ENCODE results near the gene FES.
"Not testable (repeated sequence)": the region's sequence is repeated elsewhere in the genome, so short reads cannot be mapped to it uniquely, and the experiment has no call there.

The FES gene

GRCh38 chr15:90844696-90845095, 39.6 kb upstream of the FES start:
- Histone ChIP-seq H3K4me3 (ENCODE audit: low read depth in 1 of 2, low read length in 2 of 2) (no peak overlapping the region), H3K36me3 (ENCODE audit: control insufficient read depth in 1 of 2, insufficient read depth in 2 of 2, low read length in 2 of 2) (no peaks in the 10 kb centered on the region), H3K9me3 (ENCODE audit: control insufficient read depth in 1 of 2, low read length in 2 of 2) (no peaks in the 10 kb centered on the region), H3K4me1 (ENCODE audit: control insufficient read depth in 1 of 2, insufficient read depth in 2 of 2, low read length in 2 of 2) (peaks cover 9 to 13% of the 10 kb centered on the region in 2 donors), H3K27ac (ENCODE audit: low read depth, low read length) (no peak overlapping the region), H3K9ac (ENCODE audit: low read depth in 1 of 2, low read length in 2 of 2) (no peak overlapping the region), H3K27me3 (ENCODE audit: control insufficient read depth in 1 of 2, insufficient read depth in 2 of 2, low read length in 2 of 2) (no peaks in the 10 kb centered on the region)

- H3K36me3 ChIP-seq (ENCODE audit: control insufficient read depth in 1 of 2, insufficient read depth in 2 of 2, low read length in 2 of 2) = no peaks in the 10 kb centered on the region
- H3K4me3 ChIP-seq (ENCODE audit: low read depth in 1 of 2, low read length in 2 of 2) = no peak overlapping the region
- H3K9ac ChIP-seq (ENCODE audit: low read depth in 1 of 2, low read length in 2 of 2) = no peak overlapping the region
- H3K27me3 ChIP-seq (ENCODE audit: control insufficient read depth in 1 of 2, insufficient read depth in 2 of 2, low read length in 2 of 2) = no peaks in the 10 kb centered on the region
- peaks cover 6 to 7% of the 10 kb centered on the region in 2 donors for H3K4me1 ChIP-seq (ENCODE audit: control insufficient read depth in 1 of 2, insufficient read depth in 2 of 2, low read length in 2 of 2)
- no peak overlapping the region for H3K27ac ChIP-seq (ENCODE audit: low read depth, low read length)
- no peaks in the 10 kb centered on the region for H3K9me3 ChIP-seq (ENCODE audit: control insufficient read depth in 1 of 2, low read length in 2 of 2)
Measured at GRCh38 chr15:90845201-90845949, 38.9 kb upstream of the FES start.

DNA sequence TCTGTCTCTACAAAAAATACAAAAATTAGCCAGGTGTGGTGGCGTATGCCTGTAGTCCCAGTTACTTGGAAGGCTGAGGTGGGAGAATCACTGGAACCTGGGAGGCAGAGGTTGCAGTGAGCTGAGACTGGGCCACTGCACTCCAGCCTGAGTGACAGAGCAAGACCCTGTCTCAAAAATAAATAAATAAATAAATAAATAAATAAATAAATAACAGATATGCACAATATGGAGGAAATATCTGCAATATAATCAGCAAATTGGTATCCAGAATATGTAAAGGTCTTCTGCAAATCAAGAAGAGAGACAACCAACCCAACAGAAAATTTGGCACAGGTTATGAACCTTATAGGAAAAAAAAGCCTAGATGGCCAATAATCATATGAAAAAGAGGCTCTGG, 34.9 kb upstream of the FES start:
- H3K27me3 ChIP-seq (ENCODE audit: control insufficient read depth in 1 of 2, insufficient read depth in 2 of 2, low read length in 2 of 2); H3K27ac ChIP-seq (ENCODE audit: low read depth, low read length); H3K9ac ChIP-seq (ENCODE audit: low read depth in 1 of 2, low read length in 2 of 2); H3K4me1 ChIP-seq (ENCODE audit: control insufficient read depth in 1 of 2, insufficient read depth in 2 of 2, low read length in 2 of 2); H3K36me3 ChIP-seq (ENCODE audit: control insufficient read depth in 1 of 2, insufficient read depth in 2 of 2, low read length in 2 of 2); H3K9me3 ChIP-seq (ENCODE audit: control insufficient read depth in 1 of 2, low read length in 2 of 2); H3K4me3 ChIP-seq (ENCODE audit: low read depth in 1 of 2, low read length in 2 of 2): not testable (repeated sequence)

- Histone ChIP-seq H3K27ac (ENCODE audit: low read depth, low read length) (no peak overlapping the region), H3K4me1 (ENCODE audit: control insufficient read depth in 1 of 2, insufficient read depth in 2 of 2, low read length in 2 of 2) (peaks cover 5 to 8% of the 10 kb centered on the region in 2 donors), H3K4me3 (ENCODE audit: low read depth in 1 of 2, low read length in 2 of 2) (no peak overlapping the region), H3K36me3 (ENCODE audit: control insufficient read depth in 1 of 2, insufficient read depth in 2 of 2, low read length in 2 of 2) (peaks cover 0 to 5% of the 10 kb centered on the region in 2 donors), H3K9ac (ENCODE audit: low read depth in 1 of 2, low read length in 2 of 2) (no peak overlapping the region), H3K9me3 (ENCODE audit: control insufficient read depth in 1 of 2, low read length in 2 of 2) (no peaks in the 10 kb centered on the region), H3K27me3 (ENCODE audit: control insufficient read depth in 1 of 2, insufficient read depth in 2 of 2, low read length in 2 of 2) (peaks cover 0 to 4% of the 10 kb centered on the region in 2 donors)
Measured at GRCh38 chr15:90851114-90851513, 33.2 kb upstream of the FES start.

- Histone ChIP-seq H3K4me3 (ENCODE audit: low read depth in 1 of 2, low read length in 2 of 2) (no peak overlapping the region), H3K4me1 (ENCODE audit: control insufficient read depth in 1 of 2, insufficient read depth in 2 of 2, low read length in 2 of 2) (peaks cover 5 to 14% of the 10 kb centered on the region in 2 donors), H3K9me3 (ENCODE audit: control insufficient read depth in 1 of 2, low read length in 2 of 2) (no peaks in the 10 kb centered on the region), H3K27me3 (ENCODE audit: control insufficient read depth in 1 of 2, insufficient read depth in 2 of 2, low read length in 2 of 2) (peaks cover 0 to 4% of the 10 kb centered on the region in 2 donors), H3K9ac (ENCODE audit: low read depth in 1 of 2, low read length in 2 of 2) (no peak overlapping the region), H3K27ac (ENCODE audit: low read depth, low read length) (no peak overlapping the region), H3K36me3 (ENCODE audit: control insufficient read depth in 1 of 2, insufficient read depth in 2 of 2, low read length in 2 of 2) (peaks cover 0 to 5% of the 10 kb centered on the region in 2 donors)
Measured at GRCh38 chr15:90851940-90852339, 32.4 kb upstream of the FES start.

DNA sequence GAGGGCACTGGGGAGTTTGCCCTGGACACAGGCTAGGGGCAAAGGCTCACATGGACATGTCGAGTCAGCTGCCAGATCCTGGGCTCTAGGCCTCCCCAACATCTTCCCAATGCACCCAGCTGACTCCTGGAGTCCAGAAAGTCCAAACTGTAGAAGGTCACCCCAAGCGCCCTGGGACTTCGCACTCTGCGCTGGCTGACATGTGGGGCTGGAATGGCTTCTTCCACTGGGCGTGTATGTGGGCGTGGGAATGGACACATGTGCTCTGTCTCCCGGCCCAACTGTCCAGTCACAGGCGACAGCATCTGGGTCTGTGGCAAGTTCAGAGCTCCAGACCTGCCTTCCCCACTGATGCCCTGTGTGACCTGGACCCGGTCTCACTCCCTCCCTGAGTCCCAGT, 29.2 kb upstream of the FES start:
- Histone ChIP-seq H3K9ac (ENCODE audit: low read depth in 1 of 2, low read length in 2 of 2) (no peak overlapping the region), H3K36me3 (ENCODE audit: control insufficient read depth in 1 of 2, insufficient read depth in 2 of 2, low read length in 2 of 2) (peaks cover 0 to 5% of the 10 kb centered on the region in 2 donors), H3K27ac (ENCODE audit: low read depth, low read length) (no peak overlapping the region), H3K9me3 (ENCODE audit: control insufficient read depth in 1 of 2, low read length in 2 of 2) (no peaks in the 10 kb centered on the region), H3K27me3 (ENCODE audit: control insufficient read depth in 1 of 2, insufficient read depth in 2 of 2, low read length in 2 of 2) (peaks cover 0 to 4% of the 10 kb centered on the region in 2 donors), H3K4me3 (ENCODE audit: low read depth in 1 of 2, low read length in 2 of 2) (no peak overlapping the region), H3K4me1 (ENCODE audit: control insufficient read depth in 1 of 2, insufficient read depth in 2 of 2, low read length in 2 of 2) (peaks cover 17 to 19% of the 10 kb centered on the region in 2 donors)

- H3K9ac ChIP-seq (ENCODE audit: low read depth in 1 of 2, low read length in 2 of 2) = no peak overlapping the region
- H3K9me3 ChIP-seq (ENCODE audit: control insufficient read depth in 1 of 2, low read length in 2 of 2) = no peaks in the 10 kb centered on the region
- no peak overlapping the region for H3K27ac ChIP-seq (ENCODE audit: low read depth, low read length)
- H3K4me3 ChIP-seq (ENCODE audit: low read depth in 1 of 2, low read length in 2 of 2) = no peak overlapping the region
- H3K36me3 ChIP-seq (ENCODE audit: control insufficient read depth in 1 of 2, insufficient read depth in 2 of 2, low read length in 2 of 2) = no peaks in the 10 kb centered on the region
- H3K4me1 ChIP-seq (ENCODE audit: control insufficient read depth in 1 of 2, insufficient read depth in 2 of 2, low read length in 2 of 2) = peaks cover 16 to 19% of the 10 kb centered on the region in 2 donors
- peaks cover 0 to 4% of the 10 kb centered on the region in 2 donors for H3K27me3 ChIP-seq (ENCODE audit: control insufficient read depth in 1 of 2, insufficient read depth in 2 of 2, low read length in 2 of 2)
Measured at GRCh38 chr15:90857337-90857736, 27.0 kb upstream of the FES start.

- H3K9me3 ChIP-seq (ENCODE audit: control insufficient read depth in 1 of 2, low read length in 2 of 2) = no peaks in the 10 kb centered on the region
- H3K4me1 ChIP-seq (ENCODE audit: control insufficient read depth in 1 of 2, insufficient read depth in 2 of 2, low read length in 2 of 2) = peaks cover 13 to 19% of the 10 kb centered on the region in 2 donors
- peaks cover 0 to 4% of the 10 kb centered on the region in 2 donors for H3K27me3 ChIP-seq (ENCODE audit: control insufficient read depth in 1 of 2, insufficient read depth in 2 of 2, low read length in 2 of 2)
- H3K27ac ChIP-seq (ENCODE audit: low read depth, low read length) = no peak overlapping the region
- H3K36me3 ChIP-seq (ENCODE audit: control insufficient read depth in 1 of 2, insufficient read depth in 2 of 2, low read length in 2 of 2) = no peaks in the 10 kb centered on the region
- H3K4me3 ChIP-seq (ENCODE audit: low read depth in 1 of 2, low read length in 2 of 2) = no peak overlapping the region
- H3K9ac ChIP-seq (ENCODE audit: low read depth in 1 of 2, low read length in 2 of 2) = no peak overlapping the region
Measured at GRCh38 chr15:90857883-90858443, 26.3 kb upstream of the FES start.

- no peak overlapping the region for H3K4me3 ChIP-seq (ENCODE audit: low read depth in 1 of 2, low read length in 2 of 2)
- H3K27me3 ChIP-seq (ENCODE audit: control insufficient read depth in 1 of 2, insufficient read depth in 2 of 2, low read length in 2 of 2) = peaks cover 0 to 4% of the 10 kb centered on the region in 2 donors
- no peaks in the 10 kb centered on the region for H3K9me3 ChIP-seq (ENCODE audit: control insufficient read depth in 1 of 2, low read length in 2 of 2)
- no peaks in the 10 kb centered on the region for H3K36me3 ChIP-seq (ENCODE audit: control insufficient read depth in 1 of 2, insufficient read depth in 2 of 2, low read length in 2 of 2)
- H3K27ac ChIP-seq (ENCODE audit: low read depth, low read length) = no peak overlapping the region
- peaks cover 13 to 19% of the 10 kb centered on the region in 2 donors for H3K4me1 ChIP-seq (ENCODE audit: control insufficient read depth in 1 of 2, insufficient read depth in 2 of 2, low read length in 2 of 2)
- H3K9ac ChIP-seq (ENCODE audit: low read depth in 1 of 2, low read length in 2 of 2) = no peak overlapping the region
Measured at GRCh38 chr15:90859234-90860131, 24.8 kb upstream of the FES start.

DNA sequence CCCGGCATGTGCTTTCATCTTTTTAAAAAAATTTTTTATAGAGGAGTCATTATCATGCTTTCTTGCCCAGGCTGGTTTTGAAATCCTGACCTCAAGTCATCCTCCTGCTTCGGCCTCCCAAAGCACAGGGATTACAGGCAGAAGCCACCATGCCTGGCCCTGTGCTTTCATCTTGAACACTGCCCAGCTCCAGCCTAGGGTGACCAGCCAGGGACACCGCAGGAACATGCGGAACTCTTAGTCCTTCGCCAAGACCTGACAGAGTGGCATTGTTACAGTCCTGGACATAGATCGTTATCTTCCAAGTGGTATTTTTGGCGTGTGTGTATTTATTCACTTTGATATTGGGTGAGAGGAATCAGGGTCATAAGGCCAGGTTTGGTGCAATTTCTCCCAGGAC, 23.9 kb upstream of the FES start:
- H3K9me3 ChIP-seq (ENCODE audit: control insufficient read depth in 1 of 2, low read length in 2 of 2) = no peaks in the 10 kb centered on the region

More for the DNA sequence above, 23.9 kb upstream of the FES start:
- Histone ChIP-seq H3K27me3 (ENCODE audit: control insufficient read depth in 1 of 2, insufficient read depth in 2 of 2, low read length in 2 of 2) (no peaks in the 10 kb centered on the region), H3K36me3 (ENCODE audit: control insufficient read depth in 1 of 2, insufficient read depth in 2 of 2, low read length in 2 of 2) (no peaks in the 10 kb centered on the region), H3K27ac (ENCODE audit: low read depth, low read length) (no peak overlapping the region), H3K4me1 (ENCODE audit: control insufficient read depth in 1 of 2, insufficient read depth in 2 of 2, low read length in 2 of 2) (peaks cover 11 to 13% of the 10 kb centered on the region in 2 donors), H3K4me3 (ENCODE audit: low read depth in 1 of 2, low read length in 2 of 2) (no peak overlapping the region), H3K9ac (ENCODE audit: low read depth in 1 of 2, low read length in 2 of 2) (no peak overlapping the region)
